ENCODE data around the gene CSPG4. TPM values are rescaled to one million over a fixed set of nuclear protein-coding genes. Genes with fewer than 3 reads are reported as not detected.

The CSPG4 gene
- total RNA-seq, 1 experiment from 2014 or later: 2.0 TPM

DNA sequence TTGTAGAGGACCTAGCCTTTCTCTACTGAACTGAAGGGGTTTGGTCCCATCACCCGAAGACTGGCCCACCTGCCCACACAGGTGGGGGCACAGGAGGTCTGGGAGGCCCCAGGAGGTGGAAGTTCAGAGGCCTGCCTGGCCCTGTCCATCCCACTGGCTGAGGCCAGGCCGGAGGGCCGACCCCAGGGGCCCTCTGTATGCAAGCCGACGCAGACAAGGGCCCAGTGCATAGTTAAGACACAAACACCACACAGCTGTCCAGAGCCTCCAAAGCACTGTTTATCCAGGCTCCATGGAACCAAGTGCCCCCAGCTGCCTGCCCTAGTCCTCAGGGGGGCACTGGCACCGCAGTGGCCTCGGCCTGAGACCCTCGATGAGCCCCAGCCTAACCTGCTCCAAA lies 38.3 kb downstream of the CSPG4 start:
- no peaks in the 10 kb centered on the region for H4K20me1 ChIP-seq (ENCODE audit: control insufficient read depth, insufficient read depth, insufficient read length)
- DNase-seq: no peak
- no peak overlapping the region for H3K23ac ChIP-seq (ENCODE audit: insufficient read length, low read depth, low read length)
- H3K4me1 ChIP-seq (ENCODE audit: insufficient read depth, low read length): peaks cover 8% of the 10 kb centered on the region; the same call in 1 of the 2 replicates
- H3K27ac ChIP-seq (ENCODE audit: insufficient read length, low read depth, low read length): no peak overlapping the region
- no peak overlapping the region for H2BK15ac ChIP-seq (ENCODE audit: low read depth, low read length)
- no peak overlapping the region for H4K5ac ChIP-seq (ENCODE audit: insufficient read length, low read depth, low read length)
- Mint-ChIP-seq H3K27me3 (ENCODE audit: low read depth) (peaks cover 5% of the 10 kb centered on the region), H3K4me3 (no peak overlapping the region), H3K4me1 (peaks cover 22 to 30% of the 10 kb centered on the region in 2 experiments), H3K27ac (peak overlapping the region in 1 of 3 experiments; percentile 40; a peak in 1 of 7 replicates), H3K9me3 (no peaks in the 10 kb centered on the region; a peak in 1 of 5 replicates), H3K36me3 (ENCODE audit: insufficient read depth in 1 of 3, low read depth in 3 of 3) (peaks cover 0 to 2% (median 0%) of the 10 kb centered on the region in 3 experiments; a peak in 1 of 7 replicates)
- no peak overlapping the region for H2BK120ac ChIP-seq (ENCODE audit: low read depth, low read length, poor library complexity, severe bottlenecking)
- no peak overlapping the region for H3T11ph ChIP-seq (ENCODE audit: low read length)
- no CpG with 5 or more reads among the region's 8 CpGs for WGBS (ENCODE audit: extremely low coverage, insufficient read length, low lambda C conversion rate)
- no peaks in the 10 kb centered on the region for H3K9me3 ChIP-seq (ENCODE audit: control insufficient read depth, low read depth, low read length)
- H2BK20ac ChIP-seq (ENCODE audit: low read depth, low read length, poor library complexity, severe bottlenecking): no peak overlapping the region
- H3K79me1 ChIP-seq (ENCODE audit: insufficient read depth, low read depth, low read length, poor library complexity, severe bottlenecking): no peaks in the 10 kb centered on the region
- no peaks in the 10 kb centered on the region for H3K27me3 ChIP-seq (ENCODE audit: insufficient read depth, low read length)
- no peak overlapping the region for H3K9ac ChIP-seq (ENCODE audit: extremely low read depth, insufficient read length, low read length)
- H3K4me2 ChIP-seq (ENCODE audit: insufficient read depth, insufficient read length, low read length): no peak overlapping the region
- TF ChIP-seq CTCF (conservative IDR thresholded peaks at IDR 0.05): no peak
- no peak overlapping the region for H2BK12ac ChIP-seq (ENCODE audit: insufficient read length, low read depth, low read length)
- H3K56ac ChIP-seq (ENCODE audit: insufficient read length, low read depth, low read length): no peak overlapping the region
- H2AFZ ChIP-seq (ENCODE audit: low read length): no peak overlapping the region
- H3K79me2 ChIP-seq (ENCODE audit: insufficient read depth, low read length): no peaks in the 10 kb centered on the region
- H3K18ac ChIP-seq (ENCODE audit: insufficient read length, low read depth, low read length): no peak overlapping the region
- no peak overlapping the region for H2AK5ac ChIP-seq (ENCODE audit: insufficient read length, low read length)
- H2BK5ac ChIP-seq (ENCODE audit: insufficient read length, low read length): no peak overlapping the region
- H4K91ac ChIP-seq (ENCODE audit: insufficient read length, low read depth, low read length): no peak overlapping the region
- H3K14ac ChIP-seq (ENCODE audit: insufficient read depth, low read length): no peak overlapping the region; the same call in 1 of the 2 replicates
- no peak overlapping the region for H4K8ac ChIP-seq (replicated peaks; ENCODE audit: insufficient read length, low read depth, low read length)
- no peak overlapping the region for H3K4ac ChIP-seq (ENCODE audit: low read depth, low read length)
- no peaks in the 10 kb centered on the region for H3K23me2 ChIP-seq (ENCODE audit: insufficient read length, low read depth, low read length, poor library complexity, severe bottlenecking)

Data from H9 (cell line).